GM18502 (cell line): ENCODE measurements around the gene IMP4.
A peak's percentile ranks its signal among the peaks of the same experiment; 100 is the strongest.

Experiments
- ATAC-seq: cut with Tn5 transposase; IDR thresholded peaks from one replicate; pipeline ENCODE4 v1.9.1; 2021; ENCODE audit warnings: mild to moderate bottlenecking; ENCODE audit not compliant: unreplicated experiment, poor library complexity

IMP4 gene

GRCh38 chr2:130355172-130355577 is 12.5 kb downstream of the IMP4 start:
- no peak for ATAC-seq

DNA sequence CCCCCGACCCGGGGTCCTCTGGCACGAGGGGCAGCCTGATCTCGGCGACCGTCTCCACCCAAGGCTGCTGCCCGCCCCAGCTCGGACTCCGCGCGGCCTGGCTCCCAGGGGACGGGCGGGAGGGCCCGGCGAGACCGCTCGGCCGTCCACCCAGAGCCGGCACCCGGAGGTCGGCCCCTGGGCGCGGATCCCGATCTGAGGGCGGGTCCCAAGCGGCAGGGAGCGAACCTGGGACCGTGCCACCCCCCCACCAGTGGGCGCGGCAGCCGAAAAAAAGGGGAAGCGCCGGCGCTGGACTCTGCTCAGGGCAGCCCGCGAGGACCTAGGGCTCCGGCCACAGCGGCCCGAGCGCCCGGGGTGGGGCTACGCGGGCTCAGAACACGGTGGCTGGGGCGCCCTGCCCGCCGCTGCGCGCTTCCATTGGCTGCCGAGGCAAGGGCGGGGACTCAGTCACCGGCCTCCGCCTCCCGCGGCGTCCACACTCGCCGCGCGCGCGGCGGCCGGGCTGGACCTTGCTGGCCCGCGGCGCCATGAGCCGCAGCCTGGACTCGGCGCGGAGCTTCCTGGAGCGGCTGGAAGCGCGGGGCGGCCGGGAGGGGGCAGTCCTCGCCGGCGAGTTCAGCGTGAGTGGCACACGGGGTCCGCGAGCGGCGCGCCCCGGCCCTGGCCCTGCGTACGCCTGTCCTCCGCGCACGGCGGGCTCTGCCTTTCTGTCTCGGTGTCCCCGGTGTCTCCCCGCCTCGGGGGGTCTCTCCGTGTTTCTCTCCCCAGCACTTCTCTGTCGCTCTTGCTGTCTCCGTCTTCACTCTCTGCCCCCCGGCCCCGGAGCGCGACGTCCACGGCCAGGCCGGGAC is 13.1 kb downstream of the IMP4 start, which contains the start of gene PTPN18:
PTPN18 (plus strand) TSS at position 479 of the 854 bp plus-strand sequence; CDS start at position 531, 52 bp downstream.
- ATAC-seq = peak; percentile 89

GRCh38 chr2:130357864-130358263 is 15.2 kb downstream of the IMP4 start:
- no peak for ATAC-seq

DNA sequence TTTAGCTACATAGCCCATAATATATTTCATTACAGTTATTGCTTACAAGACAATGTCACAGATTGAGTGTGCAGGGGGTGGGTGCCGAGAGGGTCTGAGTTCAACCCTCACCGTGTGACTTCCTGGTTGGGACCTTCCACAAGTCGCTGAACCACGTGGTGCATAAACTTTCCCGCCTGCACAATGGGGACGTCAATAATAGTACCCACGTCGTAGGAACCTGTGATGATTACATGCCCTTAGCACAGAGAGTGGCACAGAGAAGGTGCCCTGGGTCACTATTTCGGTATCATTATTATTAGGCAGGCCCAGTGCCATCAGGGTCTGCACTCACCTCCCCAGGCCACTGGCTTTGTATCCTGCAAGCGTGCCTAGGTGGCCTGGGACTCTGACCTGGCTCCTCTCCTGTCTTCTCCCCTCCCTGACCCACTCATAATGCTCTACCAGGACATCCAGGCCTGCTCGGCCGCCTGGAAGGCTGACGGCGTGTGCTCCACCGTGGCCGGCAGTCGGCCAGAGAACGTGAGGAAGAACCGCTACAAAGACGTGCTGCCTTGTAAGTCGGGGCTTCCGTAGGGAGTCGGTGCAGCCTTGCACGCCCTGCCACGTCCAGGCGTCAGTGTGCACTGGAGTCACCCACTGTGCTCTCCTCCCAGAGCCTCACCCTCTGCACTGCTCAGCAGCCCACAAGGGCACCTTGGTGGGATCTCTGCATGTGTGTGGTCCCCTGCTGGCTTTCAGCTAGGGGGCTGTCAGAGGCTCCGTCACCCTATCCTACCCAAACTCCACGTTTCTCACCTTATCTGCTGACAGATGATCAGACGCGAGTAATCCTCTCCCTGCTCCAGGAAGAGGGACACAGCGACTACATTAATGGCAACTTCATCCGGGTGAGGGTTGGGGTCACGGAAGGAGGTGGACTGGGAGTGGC is 16.0 kb downstream of the IMP4 start:
- no peak for ATAC-seq

- no peak for ATAC-seq
Observed at GRCh38 chr2:130359466-130359865, 16.8 kb downstream of the IMP4 start.

GRCh38 chr2:130363479-130363878 is 20.8 kb downstream of the IMP4 start:
- no peak for ATAC-seq

DNA sequence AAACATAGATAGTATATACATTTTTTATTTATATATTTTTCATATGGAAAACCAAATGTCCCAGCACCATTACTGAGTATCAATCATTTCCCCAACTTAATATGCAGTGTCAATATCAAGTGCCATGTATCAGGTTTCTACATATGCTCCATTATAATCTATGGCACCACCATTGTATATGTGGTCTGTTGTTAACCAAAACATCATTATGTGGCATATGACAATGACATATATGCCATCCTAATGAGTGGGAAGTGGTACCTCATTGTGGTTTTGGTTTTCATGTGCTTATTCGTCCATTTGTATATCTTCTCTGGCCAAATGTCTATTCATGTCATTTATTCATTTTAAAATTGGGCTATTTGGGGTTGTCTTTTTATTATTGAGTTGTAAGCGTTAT is 22.4 kb downstream of the IMP4 start:
- no peak for ATAC-seq

- no peak for ATAC-seq
Observed at GRCh38 chr2:130365963-130366362, 23.3 kb downstream of the IMP4 start.

DNA sequence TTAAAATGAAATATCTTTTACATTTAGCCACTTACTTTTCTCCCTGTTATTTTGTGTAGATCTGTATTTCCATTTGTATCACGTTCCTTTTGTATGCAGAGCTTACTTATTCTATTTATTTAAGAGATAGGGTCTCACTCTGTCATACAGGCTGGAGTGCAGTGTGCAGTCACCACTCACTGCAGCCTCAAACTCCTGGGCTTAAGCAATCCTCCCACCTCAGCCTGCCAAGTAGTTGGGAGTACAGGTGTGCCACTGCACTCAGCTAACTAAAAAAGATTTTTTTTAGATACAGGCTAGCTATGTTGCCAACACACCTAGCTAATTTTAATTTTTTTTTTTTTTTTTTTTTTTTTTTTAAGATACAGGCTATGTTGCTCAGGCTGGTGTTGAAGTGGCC is 24.0 kb downstream of the IMP4 start:
- no peak for ATAC-seq

GRCh38 chr2:130368786-130369185 is 26.1 kb downstream of the IMP4 start:
- ATAC-seq = no peak

DNA sequence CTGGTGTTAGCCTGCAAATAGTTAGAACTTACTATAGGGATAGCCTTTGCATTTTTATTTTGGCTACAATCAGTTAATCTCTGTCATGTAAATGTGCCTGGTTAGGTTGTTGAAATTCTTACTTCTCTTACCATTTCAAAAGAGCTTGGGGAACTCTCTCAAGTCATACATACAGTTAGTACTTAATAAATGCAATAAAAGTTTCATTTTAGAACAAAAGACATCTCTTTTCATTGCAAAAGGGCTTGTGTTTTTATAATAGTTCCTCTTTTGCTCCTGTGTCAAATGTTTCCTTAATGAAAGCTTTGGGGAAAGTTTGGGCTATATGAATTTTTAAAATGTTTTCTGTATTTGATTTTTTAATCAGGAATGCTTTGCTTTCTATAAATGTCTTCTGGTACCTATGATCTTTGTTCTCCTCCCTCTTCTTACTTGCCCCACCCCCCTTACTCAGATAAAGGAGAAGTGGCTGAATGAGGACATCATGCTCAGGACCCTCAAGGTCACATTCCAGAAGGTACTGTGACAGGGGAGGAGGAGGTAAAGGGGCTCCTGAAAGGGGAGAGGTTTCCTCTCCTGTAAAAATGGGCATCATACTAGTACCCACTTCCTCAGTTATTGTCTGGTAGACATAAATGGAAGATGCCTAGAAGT is 26.7 kb downstream of the IMP4 start:
- no peak for ATAC-seq

DNA sequence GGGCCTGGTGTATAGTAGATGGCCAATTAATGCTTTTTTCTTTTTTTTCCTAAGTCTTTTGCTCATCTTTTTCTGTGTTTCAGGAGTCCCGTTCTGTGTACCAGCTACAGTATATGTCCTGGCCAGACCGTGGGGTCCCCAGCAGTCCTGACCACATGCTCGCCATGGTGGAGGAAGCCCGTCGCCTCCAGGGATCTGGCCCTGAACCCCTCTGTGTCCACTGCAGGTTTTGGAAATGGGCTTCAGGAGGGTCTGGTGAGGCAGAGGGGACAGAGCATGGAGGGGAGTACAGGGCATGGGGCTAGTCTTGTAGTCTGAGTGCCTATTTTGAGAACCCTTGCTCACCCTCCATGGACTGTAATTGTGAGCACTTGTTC is 27.3 kb downstream of the IMP4 start:
- no peak for ATAC-seq

DNA sequence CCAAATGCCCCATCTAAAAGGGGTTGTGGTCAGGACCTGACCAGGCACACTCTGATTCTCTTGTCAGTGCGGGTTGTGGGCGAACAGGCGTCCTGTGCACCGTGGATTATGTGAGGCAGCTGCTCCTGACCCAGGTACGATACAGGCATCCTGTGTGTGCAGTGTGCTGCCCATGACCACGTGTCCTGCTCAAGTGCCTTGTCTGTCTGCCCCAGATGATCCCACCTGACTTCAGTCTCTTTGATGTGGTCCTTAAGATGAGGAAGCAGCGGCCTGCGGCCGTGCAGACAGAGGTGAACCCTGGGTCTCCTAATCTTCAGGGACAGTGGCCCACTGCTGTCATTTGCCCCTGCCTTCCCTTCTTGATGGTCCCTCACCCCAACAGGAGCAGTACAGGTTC is 27.8 kb downstream of the IMP4 start:
- ATAC-seq = no peak

GRCh38 chr2:130371723-130372054 is 29.0 kb downstream of the IMP4 start:
- peak; percentile 33 for ATAC-seq

- peak; percentile 70 for ATAC-seq
Observed at GRCh38 chr2:130372055-130372832, 29.5 kb downstream of the IMP4 start.

DNA sequence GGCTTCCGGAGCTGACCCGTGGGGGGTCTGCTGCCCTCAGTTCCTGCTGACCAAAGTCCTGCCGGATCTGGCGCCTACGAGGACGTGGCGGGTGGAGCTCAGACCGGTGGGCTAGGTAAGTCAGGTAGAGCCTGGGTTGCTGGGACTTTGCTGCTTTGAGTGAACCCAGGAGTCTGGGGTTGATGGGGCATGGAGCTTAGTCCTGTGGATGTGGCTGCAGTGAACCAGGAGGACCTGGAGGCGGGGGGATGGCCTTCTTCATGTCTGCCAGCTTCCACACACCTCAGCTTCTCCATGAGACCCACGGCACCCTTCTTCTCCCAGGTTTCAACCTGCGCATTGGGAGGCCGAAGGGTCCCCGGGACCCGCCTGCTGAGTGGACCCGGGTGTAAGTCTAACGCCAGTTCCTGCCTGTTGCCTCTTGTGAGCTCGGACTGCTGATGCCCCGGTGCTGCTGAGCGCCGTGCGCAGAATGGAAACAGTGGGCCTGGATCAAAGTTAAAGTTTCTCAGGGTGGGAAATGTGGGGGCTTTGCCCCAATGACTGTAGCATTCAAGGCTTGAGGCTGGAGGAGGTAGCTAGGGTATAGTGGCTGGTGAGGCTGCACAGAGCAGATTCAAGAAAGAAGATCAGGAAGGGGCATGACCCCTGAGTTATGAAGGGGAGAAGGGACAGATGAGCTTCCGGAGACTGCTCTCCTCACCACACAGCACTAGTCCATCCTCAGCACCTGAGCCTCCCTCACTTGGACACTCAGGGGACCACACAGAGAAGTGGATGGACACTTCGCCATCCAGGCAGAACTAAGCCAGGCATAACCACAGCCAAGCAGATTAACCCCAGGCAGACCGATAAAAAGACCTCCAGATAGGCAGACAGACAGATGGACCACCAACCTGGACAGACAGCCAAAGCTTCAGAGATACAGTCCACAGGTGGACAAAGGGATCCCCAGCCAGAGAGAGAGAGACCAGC is 30.4 kb downstream of the IMP4 start:
- ATAC-seq = peak; percentile 5

DNA sequence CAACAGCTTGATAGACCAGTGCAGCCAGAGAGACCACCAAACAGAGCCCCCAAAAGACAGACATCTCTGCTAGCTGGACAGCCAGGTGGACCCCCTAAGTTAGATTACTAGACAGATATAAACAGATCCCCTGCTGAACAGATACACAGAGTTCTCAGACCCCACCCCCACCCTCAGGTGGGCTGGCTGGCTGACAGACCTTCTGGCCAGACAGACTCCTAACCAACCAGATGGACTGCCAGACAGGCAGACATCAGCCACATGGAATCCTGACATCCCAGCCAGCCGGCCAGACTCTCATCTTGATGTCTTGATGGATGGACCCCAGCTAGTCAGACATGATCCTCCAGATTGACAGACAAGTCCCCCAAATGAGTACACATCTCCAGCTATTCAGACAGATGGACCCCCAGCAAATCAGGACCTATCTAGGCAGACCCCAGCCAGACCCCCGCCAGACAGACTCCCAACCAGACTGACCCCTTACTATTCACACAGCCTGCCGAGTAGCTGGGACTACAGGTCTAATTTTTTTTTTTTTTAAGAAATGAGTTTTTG is 31.2 kb downstream of the IMP4 start:
- no peak for ATAC-seq

DNA sequence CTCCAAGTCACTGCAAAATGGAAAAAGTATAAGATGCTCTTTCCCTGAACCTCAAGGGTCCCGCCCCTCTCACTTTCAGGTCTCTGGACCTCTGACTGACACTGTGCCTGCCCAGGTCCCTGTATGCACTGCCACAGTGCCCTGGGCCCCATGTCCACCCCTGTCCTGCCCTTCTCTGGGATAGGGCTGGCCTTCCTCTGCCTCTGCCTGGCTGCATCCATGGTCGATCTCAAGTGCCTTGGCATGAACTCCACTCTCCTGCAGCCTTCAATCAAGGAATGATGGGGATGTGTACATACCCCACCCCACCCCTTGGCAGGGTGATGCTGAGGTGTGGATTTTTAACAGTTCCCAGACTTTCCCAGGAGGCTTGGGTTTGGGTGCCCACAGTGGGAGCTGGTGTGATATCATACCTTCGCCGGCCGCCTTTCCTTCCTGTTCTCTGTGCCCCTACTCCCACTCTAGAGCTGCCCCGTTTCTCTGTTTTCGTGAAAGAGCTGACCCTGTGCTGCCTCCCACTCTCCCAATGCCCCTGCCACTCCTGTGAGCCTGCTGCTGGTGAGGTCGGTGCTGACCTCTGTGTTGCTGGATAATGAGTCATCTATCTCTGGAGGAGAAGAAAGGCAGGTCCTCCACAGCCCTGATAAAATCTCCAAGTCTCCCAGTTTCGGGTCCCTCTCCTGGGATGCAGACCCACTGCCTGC is 32.0 kb downstream of the IMP4 start:
- no peak for ATAC-seq
